K562 (cell line): ENCODE results near the gene KLK3. TPM values are rescaled to one million over a fixed set of nuclear protein-coding genes. Genes with fewer than 3 reads are reported as not detected.
A peak's percentile ranks its signal among the peaks of the same experiment; 100 is the strongest.

Source experiments
- CEBPG ChIP-seq, 3 experiments: fragments of 200-800 bp in 1 of 3; sonication (Bioruptor generic) in 1 of 3; sonication (generic) in 1 of 3; formaldehyde crosslinking in 1 of 3; IDR thresholded peaks in 2 of 3; conservative IDR thresholded peaks in 1 of 3; 2 replicates each; pipeline versions ENCODE4 v1.6.1 to v1.8.0; 2016 to 2022; ENCODE audit warnings: missing compliant biosample characterization in 2 of 3, missing genetic modification characterization in 2 of 3, mild to moderate bottlenecking in 1 of 3, missing genetic modification reagents in 1 of 3
- EHMT2 ChIP-seq: fragments of 450-650 bp; IDR thresholded peaks from 2 replicates; pipeline ENCODE4 v1.6.1; 2018; ENCODE audit warnings: antibody characterized with exemption
- ESRRA ChIP-seq: fragments of 450-650 bp; IDR thresholded peaks from 2 replicates; pipeline ENCODE4 v1.6.1; 2014; ENCODE audit warnings: low read depth, mild to moderate bottlenecking, moderate library complexity, borderline replicate concordance
- IRF2 ChIP-seq: sonication (generic); formaldehyde crosslinking; IDR thresholded peaks from 2 replicates; pipeline ENCODE4 v1.8.1; 2022; ENCODE audit warnings: mild to moderate bottlenecking, missing genetic modification reagents
- KDM4B ChIP-seq, 2 experiments: fragments of 450-650 bp in 1 of 2; sonication (generic) in 1 of 2; IDR thresholded peaks; 2 replicates each; pipeline ENCODE4 v1.6.1; 2016 to 2017; ENCODE audit warnings: borderline replicate concordance in 2 of 2, antibody characterized with exemption in 1 of 2, low read depth in 1 of 2, mild to moderate bottlenecking in 1 of 2
- KDM5B ChIP-seq: fragments of 200-600 bp; sonication (generic); IDR thresholded peaks from 2 replicates; pipeline ENCODE4 v1.6.1; 2012; ENCODE audit warnings: low read depth, mild to moderate bottlenecking, moderate library complexity, low read length, control low read depth, inconsistent platforms; ENCODE audit not compliant: insufficient replicate concordance
- MTA3 ChIP-seq: fragments of 450-650 bp; formaldehyde crosslinking; IDR thresholded peaks from 2 replicates; pipeline ENCODE4 v1.6.1; 2017; ENCODE audit warnings: mild to moderate bottlenecking, borderline replicate concordance
- SOX6 ChIP-seq: fragments of 450-650 bp; IDR thresholded peaks from 2 replicates; pipeline ENCODE4 v1.6.1; 2014; ENCODE audit warnings: mild to moderate bottlenecking
- TBP ChIP-seq: optimal IDR thresholded peaks from 2 replicates; pipeline ENCODE3; 2011; ENCODE audit warnings: low read depth, low read length, improper control_type of control experiment
- TEAD1 ChIP-seq, 2 experiments: fragments of 450-650 bp in 1 of 2; sonication (generic) in 1 of 2; formaldehyde crosslinking; IDR thresholded peaks; 2 replicates each; pipeline versions ENCODE4 v1.4.0 to v1.8.0; 2020 to 2022; ENCODE audit warnings: mild to moderate bottlenecking in 2 of 2, missing genetic modification reagents in 1 of 2
- U2AF2 ChIP-seq: fragments of 200-400 bp; formaldehyde crosslinking; optimal IDR thresholded peaks from 2 replicates; pipeline ENCODE3; 2017; ENCODE audit warnings: low read depth, mild to moderate bottlenecking, low read length
- ZBTB11 ChIP-seq, 3 experiments: fragments of 200-800 bp in 1 of 3; fragments of 250-450 bp in 1 of 3; fragments of 450-650 bp in 1 of 3; sonication (Bioruptor Pico) in 1 of 3; sonication (Bioruptor generic) in 1 of 3; formaldehyde crosslinking in 1 of 3; IDR thresholded peaks; 2 replicates each; pipeline versions ENCODE4 v1.6.1 to v1.8.0; 2016 to 2022; ENCODE audit warnings: mild to moderate bottlenecking in 2 of 3, missing genetic modification characterization in 2 of 3, missing compliant biosample characterization in 1 of 3, moderate library complexity in 1 of 3
- ZNF174 ChIP-seq: fragments of 250-450 bp; sonication (Bioruptor Pico); IDR thresholded peaks from 2 replicates; pipeline ENCODE4 v1.4.0; 2020; ENCODE audit warnings: mild to moderate bottlenecking
- ZNF436 ChIP-seq: fragments of 250-450, 450-650 bp; sonication (Bioruptor Pico); formaldehyde crosslinking; IDR thresholded peaks from 2 replicates; pipeline ENCODE4 v1.7.0; 2020; ENCODE audit warnings: mild to moderate bottlenecking
- ZNF507 ChIP-seq: conservative IDR thresholded peaks from 2 replicates; pipeline ENCODE4 v1.6.1; 2017; ENCODE audit warnings: missing genetic modification characterization, missing compliant biosample characterization
- polyA plus RNA-seq, 8 experiments: library from polyadenylated mRNA; depleted of rRNA in 4 of 8; stranded (reverse) in 5 of 8; unstranded in 3 of 8; fragments of >200 nt; fragmentation: Nextera tagmentation in 2 of 8; fragmentation: Illumina TruSeq in 1 of 8; extraction: Ambion mirVana in 2 of 8; extraction: Trizol in 1 of 8; gene quantifications; 2 replicates each; pipeline versions ENCODE4 v1.2.1 to v1.2.3, GENCODE V29; 2011 to 2014; ENCODE audit warnings: inconsistent platforms in 1 of 8, missing spikeins in 1 of 8
- total RNA-seq, 7 experiments: library from RNA; depleted of rRNA in 6 of 7; stranded (reverse); fragments of >200 nt in 6 of 7; fragmentation: Illumina TruSeq in 2 of 7; extraction: Trizol in 2 of 7; gene quantifications; 2 replicates each; pipeline versions ENCODE4 v1.2.1 to v1.2.3, GENCODE V29; 2011 to 2021; ENCODE audit warnings: low replicate concordance in 1 of 7

Gene KLK3
- total and polyA plus RNA-seq, 9 of the 15 experiments (the other 6 are each of a cell fraction or from before 2014, with no cell fraction given) = not detected

DNA sequence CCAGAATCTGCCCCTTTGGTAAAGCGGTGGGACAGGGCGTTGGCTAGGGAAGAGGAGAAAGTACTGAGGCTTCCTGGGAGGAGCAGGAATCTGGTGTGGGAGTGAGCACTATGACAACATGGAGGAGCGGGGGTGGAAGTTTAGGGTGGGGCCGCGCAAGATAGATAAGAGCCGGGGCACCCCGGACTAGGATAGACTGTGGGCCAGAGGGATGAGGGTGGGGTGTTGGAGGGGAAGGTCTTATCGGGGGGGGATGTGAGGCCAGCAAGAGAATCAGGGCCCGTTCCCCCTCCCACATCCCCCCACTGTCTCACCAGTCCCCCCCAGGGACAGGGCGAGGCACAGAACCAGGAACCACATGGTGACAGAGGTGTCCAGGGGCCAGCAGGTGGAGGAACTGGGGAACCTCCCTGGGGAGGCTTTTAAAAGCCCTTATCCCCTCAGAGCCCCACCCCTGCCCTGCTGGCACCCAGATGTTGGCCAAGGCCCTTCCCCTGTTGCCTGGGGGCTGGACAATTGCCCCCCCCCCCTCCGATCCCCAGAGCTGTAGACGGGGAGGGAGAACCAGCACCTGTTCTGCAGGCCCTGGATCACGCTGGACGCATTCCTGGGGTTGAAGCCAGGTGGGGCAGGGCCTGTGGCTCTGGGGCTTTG is 31.2 kb upstream of the KLK3 start, which contains the start of gene KLK1 (continued):
- no peak for TF ChIP-seq ZNF436 (CRISPR knock-in tag)
- no peak for TF ChIP-seq SOX6
- TF ChIP-seq KDM4B (IDR thresholded peaks at IDR 0.05; ENCODE audit: borderline replicate concordance in 2 of 2, low read depth in 1 of 2) = no peak
- no peak for TF ChIP-seq KDM5B
- no peak for TF ChIP-seq ZBTB11 (CRISPR knock-in tag; IDR thresholded peaks at IDR 0.05)
- TF ChIP-seq IRF2 = no peak
- peak in 1 of 2 experiments; percentile 26; a peak in 1 of 4 replicates for TF ChIP-seq TEAD1 (CRISPR knock-in tag; IDR thresholded peaks at IDR 0.05)
- TF ChIP-seq MTA3 = no peak
- TF ChIP-seq CEBPG (CRISPR knock-in tag; IDR thresholded peaks at IDR 0.05) = no peak
- TF ChIP-seq CEBPG (tag; conservative IDR thresholded peaks at IDR 0.05 in 1 of 2, IDR thresholded peaks at IDR 0.05 in 1 of 2) = no peak
- TF ChIP-seq ZNF507 (tag) = no peak
- TF ChIP-seq U2AF2 = no peak
- TF ChIP-seq TBP = no peak
- no peak for TF ChIP-seq ESRRA
- TF ChIP-seq ZNF174 = no peak
- TF ChIP-seq EHMT2 = no peak
